Mesendoderm (in vitro differentiated cells): ENCODE measurements around the gene ADGRF3.

Source experiments
- DNase-seq: peaks from one replicate; pipeline ENCODE4 v3.0.0; 2013
- H2AK5ac ChIP-seq: 2 replicates; pipeline ENCODE4 v1.6.1; 2013; ENCODE audit warnings: low read length, inconsistent platforms
- H2BK120ac ChIP-seq: 2 replicates; pipeline ENCODE4 v1.6.1; 2013; ENCODE audit warnings: low read depth, mild to moderate bottlenecking, low read length, moderate library complexity, mixed read lengths
- H2BK15ac ChIP-seq: replicated peaks from 2 replicates; pipeline ENCODE4 v1.6.1; 2013; ENCODE audit warnings: low read depth, mild to moderate bottlenecking, moderate library complexity
- H2BK5ac ChIP-seq: 2 replicates; pipeline ENCODE4 v1.6.1; 2013; ENCODE audit warnings: low read length, inconsistent platforms
- H3K18ac ChIP-seq: 2 replicates; pipeline ENCODE4 v1.6.1; 2013; ENCODE audit warnings: mild to moderate bottlenecking, low read length, mixed read lengths
- H3K23ac ChIP-seq: one replicate; pipeline ENCODE4 v1.6.1; 2013; ENCODE audit warnings: low read length
- H3K27ac ChIP-seq: 2 replicates; pipeline ENCODE4 v1.5.1; 2013; ENCODE audit warnings: low read depth, mild to moderate bottlenecking, inconsistent platforms, low read length, moderate library complexity
- H3K27me3 ChIP-seq: 2 replicates; pipeline ENCODE4 v1.6.1; 2013; ENCODE audit warnings: low read length, control low read depth, mild to moderate bottlenecking, inconsistent platforms; ENCODE audit not compliant: insufficient read depth, poor library complexity
- H3K36me3 ChIP-seq: 2 replicates; pipeline ENCODE4 v1.6.1; 2013; ENCODE audit warnings: low read length, inconsistent platforms; ENCODE audit not compliant: control insufficient read depth, insufficient read depth
- H3K4ac ChIP-seq: one replicate; pipeline ENCODE4 v1.6.1; 2013; ENCODE audit warnings: low read depth, mild to moderate bottlenecking, low read length, moderate library complexity
- H3K4me1 ChIP-seq: 2 replicates; pipeline ENCODE4 v1.6.1; 2013; ENCODE audit warnings: low read depth, low read length, inconsistent platforms; ENCODE audit not compliant: control insufficient read depth
- H3K4me2 ChIP-seq: 2 replicates; pipeline ENCODE4 v1.6.1; 2013; ENCODE audit warnings: low read length
- H3K4me3 ChIP-seq: 2 replicates; pipeline ENCODE4 v1.5.1; 2013; ENCODE audit warnings: mild to moderate bottlenecking, low read length
- H3K56ac ChIP-seq: one replicate; pipeline ENCODE4 v1.6.1; 2013; ENCODE audit warnings: low read length
- H3K79me1 ChIP-seq: 2 replicates; pipeline ENCODE4 v1.6.1; 2013; ENCODE audit warnings: low read length, inconsistent platforms
- H3K79me2 ChIP-seq: 2 replicates; pipeline ENCODE4 v1.6.1; 2013; ENCODE audit warnings: mild to moderate bottlenecking, low read length; ENCODE audit not compliant: control insufficient read depth, insufficient read depth
- H3K9ac ChIP-seq: 2 replicates; pipeline ENCODE4 v1.6.1; 2013; ENCODE audit warnings: low read length, inconsistent platforms
- H4K5ac ChIP-seq: one replicate; pipeline ENCODE4 v1.6.1; 2013; ENCODE audit warnings: low read length
- H4K8ac ChIP-seq: one replicate; pipeline ENCODE4 v1.6.1; 2013; ENCODE audit warnings: low read depth, mild to moderate bottlenecking, control low read depth, low read length, moderate library complexity
- WGBS: extraction: QIAGEN DNeasy Blood & Tissue Kit; methylation state at CpG from one replicate; pipeline ENCODE4 v1.1.7; 2013; ENCODE audit warnings: low lambda C conversion rate, missing lambda C conversion rate; ENCODE audit not compliant: insufficient coverage; ENCODE audit errors: extremely low coverage; 5-methylcytosine and 5-hydroxymethylcytosine counted together

ADGRF3 gene

GRCh38 chr2:26366957-26367356, 20.4 kb upstream of the ADGRF3 start:
- no CpG with 5 or more reads among the region's 5 CpGs for WGBS
- Histone ChIP-seq H4K5ac (no peak overlapping the region), H3K4me2 (no peak overlapping the region), H3K79me2 (peaks cover 11% of the 10 kb centered on the region), H3K27ac (no peak overlapping the region), H2BK15ac (no peak overlapping the region), H3K27me3 (no peaks in the 10 kb centered on the region), H2BK120ac (no peak overlapping the region), H2AK5ac (no peak overlapping the region), H3K56ac (no peak overlapping the region), H3K4me1 (no peaks in the 10 kb centered on the region), H3K18ac (no peak overlapping the region), H3K23ac (no peak overlapping the region), H4K8ac (no peak overlapping the region), H2BK5ac (no peak overlapping the region), H3K36me3 (peaks cover 2% of the 10 kb centered on the region), H3K9ac (no peak overlapping the region), H3K4ac (no peak overlapping the region), H3K79me1 (peaks cover 5% of the 10 kb centered on the region), H3K4me3 (no peak overlapping the region)
- DNase-seq, result no peak

- Histone ChIP-seq H2BK120ac (no peak overlapping the region), H3K4me2 (no peak overlapping the region), H3K27me3 (no peaks in the 10 kb centered on the region), H3K23ac (no peak overlapping the region), H2BK15ac (no peak overlapping the region), H3K4me3 (no peak overlapping the region), H4K5ac (no peak overlapping the region), H4K8ac (no peak overlapping the region), H3K4me1 (peaks cover 2% of the 10 kb centered on the region), H2AK5ac (no peak overlapping the region), H3K4ac (no peak overlapping the region), H3K79me1 (peaks cover 10% of the 10 kb centered on the region), H3K18ac (no peak overlapping the region), H3K27ac (no peak overlapping the region), H2BK5ac (no peak overlapping the region), H3K36me3 (peaks cover 2% of the 10 kb centered on the region), H3K79me2 (peaks cover 30% of the 10 kb centered on the region), H3K56ac (no peak overlapping the region), H3K9ac (no peak overlapping the region)
- no peak for DNase-seq
- WGBS, result no CpG with 5 or more reads among the region's 4 CpGs
Observed at GRCh38 chr2:26364669-26365068, 18.1 kb upstream of the ADGRF3 start.

- Histone ChIP-seq H3K4me1 (peaks cover 2% of the 10 kb centered on the region), H2BK5ac (no peak overlapping the region), H3K18ac (no peak overlapping the region)
Observed at GRCh38 chr2:26363958-26364357, 17.4 kb upstream of the ADGRF3 start.

GRCh38 chr2:26363323-26363722, 16.7 kb upstream of the ADGRF3 start:
- Histone ChIP-seq H3K9ac (no peak overlapping the region), H3K36me3 (no peaks in the 10 kb centered on the region), H3K56ac (no peak overlapping the region), H3K4me1 (peaks cover 2% of the 10 kb centered on the region), H2BK15ac (no peak overlapping the region), H3K79me2 (peaks cover 37% of the 10 kb centered on the region), H3K79me1 (peaks cover 11% of the 10 kb centered on the region), H3K4ac (no peak overlapping the region), H3K4me3 (no peak overlapping the region), H3K27ac (no peak overlapping the region), H2BK120ac (no peak overlapping the region), H3K4me2 (no peak overlapping the region), H3K27me3 (no peaks in the 10 kb centered on the region), H3K23ac (no peak overlapping the region), H2AK5ac (no peak overlapping the region), H4K5ac (no peak overlapping the region), H4K8ac (no peak overlapping the region), H2BK5ac (no peak overlapping the region), H3K18ac (no peak overlapping the region)
- WGBS, result no CpG with 5 or more reads among the region's 4 CpGs
- no peak for DNase-seq

More at GRCh38 chr2:26363958-26364357, 17.4 kb upstream of the ADGRF3 start:
- peaks cover 11% of the 10 kb centered on the region for H3K79me1 ChIP-seq
- H3K79me2 ChIP-seq, result peaks cover 33% of the 10 kb centered on the region
- no peak overlapping the region for H3K4ac ChIP-seq
- no CpG with 5 or more reads among the region's 3 CpGs for WGBS
- H4K5ac ChIP-seq, result no peak overlapping the region
- no peak overlapping the region for H3K4me3 ChIP-seq
- no peaks in the 10 kb centered on the region for H3K36me3 ChIP-seq
- no peak overlapping the region for H2AK5ac ChIP-seq
- no peak overlapping the region for H3K9ac ChIP-seq
- no peaks in the 10 kb centered on the region for H3K27me3 ChIP-seq
- H3K4me2 ChIP-seq, result no peak overlapping the region
- no peak overlapping the region for H3K23ac ChIP-seq
- no peak for DNase-seq
- H4K8ac ChIP-seq, result no peak overlapping the region
- no peak overlapping the region for H3K56ac ChIP-seq
- no peak overlapping the region for H2BK15ac ChIP-seq
- H2BK120ac ChIP-seq, result no peak overlapping the region
- no peak overlapping the region for H3K27ac ChIP-seq

GRCh38 chr2:26359886-26360473, 13.4 kb upstream of the ADGRF3 start:
- H3K27ac ChIP-seq, result no peak overlapping the region
- no peak overlapping the region for H2BK5ac ChIP-seq
- no peak for DNase-seq
- no peak overlapping the region for H2BK120ac ChIP-seq
- H3K18ac ChIP-seq, result no peak overlapping the region
- H3K4ac ChIP-seq, result no peak overlapping the region
- no peak overlapping the region for H3K56ac ChIP-seq
- H3K23ac ChIP-seq, result no peak overlapping the region
- H2AK5ac ChIP-seq, result no peak overlapping the region
- peaks cover 59% of the 10 kb centered on the region for H3K79me2 ChIP-seq
- no peak overlapping the region for H3K4me3 ChIP-seq
- H3K27me3 ChIP-seq, result no peaks in the 10 kb centered on the region
- no CpG with 5 or more reads among the region's 4 CpGs for WGBS
- H3K79me1 ChIP-seq, result peaks cover 21% of the 10 kb centered on the region
- peaks cover 7% of the 10 kb centered on the region for H3K4me1 ChIP-seq
- no peak overlapping the region for H3K4me2 ChIP-seq
- no peak overlapping the region for H2BK15ac ChIP-seq
- H3K9ac ChIP-seq, result no peak overlapping the region
- no peak overlapping the region for H4K5ac ChIP-seq
- H3K36me3 ChIP-seq, result no peaks in the 10 kb centered on the region
- H4K8ac ChIP-seq, result no peak overlapping the region

GRCh38 chr2:26356771-26357170, 10.2 kb upstream of the ADGRF3 start:
- no peak overlapping the region for H2BK15ac ChIP-seq
- no peak overlapping the region for H3K4me2 ChIP-seq
- no peak for DNase-seq
- H4K8ac ChIP-seq, result no peak overlapping the region
- H3K23ac ChIP-seq, result no peak overlapping the region
- H2BK120ac ChIP-seq, result no peak overlapping the region
- H2BK5ac ChIP-seq, result no peak overlapping the region
- no peak overlapping the region for H3K27ac ChIP-seq
- H3K79me2 ChIP-seq, result peaks cover 68% of the 10 kb centered on the region
- H3K4me3 ChIP-seq, result no peak overlapping the region
- no peak overlapping the region for H3K56ac ChIP-seq
- H3K79me1 ChIP-seq, result peaks cover 24% of the 10 kb centered on the region
- no peak overlapping the region for H4K5ac ChIP-seq
- H3K4ac ChIP-seq, result no peak overlapping the region
- no peaks in the 10 kb centered on the region for H3K27me3 ChIP-seq
- no peak overlapping the region for H3K9ac ChIP-seq
- no peak overlapping the region for H3K18ac ChIP-seq
- H2AK5ac ChIP-seq, result no peak overlapping the region
- H3K4me1 ChIP-seq, result peaks cover 9% of the 10 kb centered on the region
- H3K36me3 ChIP-seq, result no peaks in the 10 kb centered on the region
- WGBS, result no CpG with 5 or more reads among the region's 2 CpGs
